Activated T-cell treated with anti-CD3 and anti-CD28 coated beads, Interleukin-2, amount 50 U/mL, for 4 hours (primary cell): ENCODE measurements around the gene MAML2. TPM values are rescaled to one million over a fixed set of nuclear protein-coding genes. Genes with fewer than 3 reads are reported as not detected.

Source experiments
- ATAC-seq, 2 donors: fragments of 200-7000 bp; cut with Tn5 transposase; one replicate each; pipeline ENCODE4 v1.10.0; 2021
- DNase-seq: peaks from one replicate; pipeline ENCODE4 v3.0.0-alpha.2; 2020
- H3K27me3 Mint-ChIP-seq: one replicate; pipeline ENCODE4 v1.8.0; 2021; ENCODE audit warnings: low read depth, mixed read lengths
- H3K36me3 Mint-ChIP-seq: one replicate; pipeline ENCODE4 v1.8.0; 2022; ENCODE audit warnings: mixed read lengths; ENCODE audit not compliant: insufficient read depth
- H3K4me1 Mint-ChIP-seq: one replicate; pipeline ENCODE4 v1.8.0; 2021; ENCODE audit warnings: low read depth, mixed read lengths
- H3K4me3 Mint-ChIP-seq: one replicate; pipeline ENCODE4 v1.8.0; 2021; ENCODE audit warnings: mild to moderate bottlenecking, moderate library complexity, mixed read lengths
- H3K9me3 Mint-ChIP-seq: one replicate; pipeline ENCODE4 v1.8.0; 2021; ENCODE audit warnings: mixed read lengths
- total RNA-seq, 3 donors: library from RNA; stranded (reverse); gene quantifications; one replicate each; pipeline ENCODE4 v1.2.1, GENCODE V29; 2021

Gene MAML2
- total RNA-seq, 3 donors from 2014 or later = 27.3 to 29.8 (median 29.2) TPM

- Mint-ChIP-seq H3K27me3 (no peaks in the 10 kb centered on the region), H3K36me3 (peaks cover 33% of the 10 kb centered on the region), H3K9me3 (no peaks in the 10 kb centered on the region), H3K4me1 (peaks cover 91% of the 10 kb centered on the region), H3K4me3 (peak overlapping the region; percentile 61)
- DNase-seq (no peak), ATAC-seq (no peak)
Observed at GRCh38 chr11:96254087-96254486, 88.9 kb downstream of the MAML2 start.

GRCh38 chr11:96246718-96247552 lies 96.1 kb downstream of the MAML2 start:
- peaks cover 77% of the 10 kb centered on the region for H3K4me1 Mint-ChIP-seq
- DNase-seq = no peak
- H3K36me3 Mint-ChIP-seq = peaks cover 17% of the 10 kb centered on the region
- no peaks in the 10 kb centered on the region for H3K9me3 Mint-ChIP-seq
- H3K4me3 Mint-ChIP-seq = peak overlapping the region; percentile 31
- ATAC-seq = peak; percentile 53 to 59
- H3K27me3 Mint-ChIP-seq = no peaks in the 10 kb centered on the region

GRCh38 chr11:96242971-96243647 lies 99.9 kb downstream of the MAML2 start:
- Mint-ChIP-seq H3K4me3 (peak overlapping the region; percentile 85), H3K27me3 (no peaks in the 10 kb centered on the region), H3K36me3 (peaks cover 9% of the 10 kb centered on the region), H3K4me1 (peaks cover 57% of the 10 kb centered on the region), H3K9me3 (no peaks in the 10 kb centered on the region)
- ATAC-seq = peak; percentile 74 to 78
- peak; percentile 61 for DNase-seq

- H3K4me1 Mint-ChIP-seq = peaks cover 52% of the 10 kb centered on the region
- DNase-seq = no peak
- peaks cover 9% of the 10 kb centered on the region for H3K36me3 Mint-ChIP-seq
- no peaks in the 10 kb centered on the region for H3K9me3 Mint-ChIP-seq
- no peak for ATAC-seq
- H3K27me3 Mint-ChIP-seq = no peaks in the 10 kb centered on the region
- H3K4me3 Mint-ChIP-seq = peak overlapping the region; percentile 85
Observed at GRCh38 chr11:96242191-96242847, 100.7 kb downstream of the MAML2 start.

- ATAC-seq (no peak), DNase-seq (no peak)
- H3K4me1 Mint-ChIP-seq = peaks cover 44% of the 10 kb centered on the region
- no peaks in the 10 kb centered on the region for H3K9me3 Mint-ChIP-seq
- peaks cover 9% of the 10 kb centered on the region for H3K36me3 Mint-ChIP-seq
- H3K27me3 Mint-ChIP-seq = no peaks in the 10 kb centered on the region
- H3K4me3 Mint-ChIP-seq = no peak overlapping the region
Observed at GRCh38 chr11:96241331-96241841, 101.6 kb downstream of the MAML2 start.

GRCh38 chr11:96238563-96239135 lies 104.3 kb downstream of the MAML2 start:
- Mint-ChIP-seq H3K9me3 (no peaks in the 10 kb centered on the region), H3K36me3 (peaks cover 10% of the 10 kb centered on the region), H3K27me3 (no peaks in the 10 kb centered on the region), H3K4me1 (peaks cover 50% of the 10 kb centered on the region), H3K4me3 (no peak overlapping the region)
- no peak for DNase-seq
- ATAC-seq = no peak

GRCh38 chr11:96237766-96238266 lies 105.2 kb downstream of the MAML2 start:
- H3K36me3 Mint-ChIP-seq = peaks cover 9% of the 10 kb centered on the region
- no peak for DNase-seq
- H3K4me3 Mint-ChIP-seq = no peak overlapping the region
- no peaks in the 10 kb centered on the region for H3K27me3 Mint-ChIP-seq
- H3K9me3 Mint-ChIP-seq = no peaks in the 10 kb centered on the region
- ATAC-seq = no peak
- H3K4me1 Mint-ChIP-seq = peaks cover 45% of the 10 kb centered on the region

GRCh38 chr11:96235751-96236150 lies 107.2 kb downstream of the MAML2 start:
- Mint-ChIP-seq H3K27me3 (no peaks in the 10 kb centered on the region), H3K4me1 (peaks cover 43% of the 10 kb centered on the region), H3K4me3 (no peak overlapping the region), H3K36me3 (peaks cover 18% of the 10 kb centered on the region), H3K9me3 (no peaks in the 10 kb centered on the region)
- DNase-seq = peak; percentile 15
- peak; percentile 94 to 96 for ATAC-seq

GRCh38 chr11:96234866-96235441 lies 108.0 kb downstream of the MAML2 start:
- no peak for DNase-seq
- Mint-ChIP-seq H3K27me3 (no peaks in the 10 kb centered on the region), H3K4me3 (peak overlapping the region; percentile 54), H3K36me3 (peaks cover 19% of the 10 kb centered on the region), H3K4me1 (peaks cover 50% of the 10 kb centered on the region), H3K9me3 (no peaks in the 10 kb centered on the region)
- ATAC-seq = no peak

GRCh38 chr11:96232132-96232531 lies 110.9 kb downstream of the MAML2 start:
- Mint-ChIP-seq H3K36me3 (peaks cover 35% of the 10 kb centered on the region), H3K4me1 (peaks cover 75% of the 10 kb centered on the region), H3K9me3 (no peaks in the 10 kb centered on the region), H3K4me3 (no peak overlapping the region), H3K27me3 (no peaks in the 10 kb centered on the region)
- no peak for DNase-seq
- no peak for ATAC-seq

GRCh38 chr11:96230686-96231085 lies 112.3 kb downstream of the MAML2 start:
- peaks cover 42% of the 10 kb centered on the region for H3K36me3 Mint-ChIP-seq
- H3K9me3 Mint-ChIP-seq = no peaks in the 10 kb centered on the region
- H3K27me3 Mint-ChIP-seq = no peaks in the 10 kb centered on the region
- DNase-seq (no peak), ATAC-seq (no peak)
- no peak overlapping the region for H3K4me3 Mint-ChIP-seq
- peaks cover 77% of the 10 kb centered on the region for H3K4me1 Mint-ChIP-seq

GRCh38 chr11:96229354-96229977 lies 113.5 kb downstream of the MAML2 start:
- peak; percentile 81 to 88 for ATAC-seq
- Mint-ChIP-seq H3K36me3 (peaks cover 47% of the 10 kb centered on the region), H3K27me3 (no peaks in the 10 kb centered on the region), H3K4me3 (no peak overlapping the region), H3K9me3 (no peaks in the 10 kb centered on the region), H3K4me1 (peaks cover 74% of the 10 kb centered on the region)
- no peak for DNase-seq

- Mint-ChIP-seq H3K27me3 (no peaks in the 10 kb centered on the region), H3K4me3 (no peak overlapping the region), H3K36me3 (peaks cover 48% of the 10 kb centered on the region), H3K9me3 (no peaks in the 10 kb centered on the region), H3K4me1 (peaks cover 74% of the 10 kb centered on the region)
- DNase-seq (no peak), ATAC-seq (no peak)
Observed at GRCh38 chr11:96228910-96229309, 114.1 kb downstream of the MAML2 start.
